Natural killer cell (primary cell): ENCODE results near the gene EXOSC7. TPM values are rescaled to one million over a fixed set of nuclear protein-coding genes. Genes with fewer than 3 reads are reported as not detected.
A peak's percentile ranks its signal among the peaks of the same experiment; 100 is the strongest.

Experiments used
- ATAC-seq, 3 donors: fragments of 150-1000 bp in 2 of 3; fragments of 200-7000 bp in 1 of 3; cut with Tn5 transposase; 1 replicate in 1 of 3; 2 replicates in 2 of 3; pipeline ENCODE4 v1.10.0; 2021; ENCODE audit warnings: mild to moderate bottlenecking in 2 of 3, moderate library complexity in 2 of 3
- DNase-seq, 2 donors: peaks; one replicate each; pipeline versions ENCODE4 v3.0.0 to v3.0.0-alpha.2; 2013 to 2021; ENCODE audit warnings: mixed read lengths in 1 of 2
- H3K27ac ChIP-seq: one replicate; pipeline ENCODE4 v1.5.1; 2013; ENCODE audit warnings: mild to moderate bottlenecking, low read length
- H3K27me3 ChIP-seq: one replicate; pipeline ENCODE4 v1.6.1; 2013; ENCODE audit warnings: low read length; ENCODE audit not compliant: control insufficient read depth, insufficient read depth
- H3K36me3 ChIP-seq: one replicate; pipeline ENCODE4 v1.6.1; 2013; ENCODE audit warnings: low read length; ENCODE audit not compliant: control insufficient read depth, insufficient read depth
- H3K4me1 ChIP-seq: one replicate; pipeline ENCODE4 v1.6.1; 2013; ENCODE audit warnings: low read length; ENCODE audit not compliant: control insufficient read depth, insufficient read depth
- H3K4me3 ChIP-seq: one replicate; pipeline ENCODE4 v1.5.1; 2013; ENCODE audit warnings: low read length
- H3K9me3 ChIP-seq: one replicate; pipeline ENCODE4 v1.6.1; 2013; ENCODE audit warnings: low read length; ENCODE audit not compliant: control insufficient read depth, insufficient read depth
- H3K27ac Mint-ChIP-seq, 2 donors: one replicate each; pipeline ENCODE4 v1.8.0; 2022; ENCODE audit warnings: mild to moderate bottlenecking in 2 of 2, mixed read lengths in 2 of 2, moderate library complexity in 1 of 2
- H3K27me3 Mint-ChIP-seq, 2 donors: one replicate each; pipeline ENCODE4 v1.8.0; 2022; ENCODE audit warnings: low read depth in 2 of 2, mixed read lengths in 2 of 2
- H3K36me3 Mint-ChIP-seq: one replicate; pipeline ENCODE4 v1.8.0; 2022; ENCODE audit warnings: mixed read lengths
- H3K4me1 Mint-ChIP-seq, 2 donors: one replicate each; pipeline ENCODE4 v1.8.0; 2022; ENCODE audit warnings: mixed read lengths in 2 of 2
- H3K4me3 Mint-ChIP-seq: one replicate; pipeline ENCODE4 v1.8.0; 2022; ENCODE audit warnings: mild to moderate bottlenecking, moderate library complexity, mixed read lengths
- H3K9me3 Mint-ChIP-seq, 2 donors: one replicate each; pipeline ENCODE4 v1.8.0; 2022; ENCODE audit warnings: mixed read lengths in 2 of 2
- CTCF ChIP-seq: fragments of 200-600 bp; IDR thresholded peaks from one replicate; pipeline ENCODE4 v1.8.0; 2022; ENCODE audit warnings: antibody characterized with exemption
- WGBS: methylation state at CpG from one replicate; pipeline ENCODE4 v1.1.7; 2013; ENCODE audit warnings: missing lambda C conversion rate; ENCODE audit not compliant: insufficient coverage; 5-methylcytosine and 5-hydroxymethylcytosine counted together
- intact Hi-C: fragments of 100-400 bp; cut with micrococcal nuclease; formaldehyde crosslinking; loops from one replicate; pipeline ENCODE4 v1.14.2; 2022
- total RNA-seq, 4 donors: library from RNA; stranded (reverse); fragments of 120-200 nt in 1 of 4; gene quantifications; one replicate each; pipeline versions ENCODE4 v1.2.3 to v1.2.4, GENCODE V29; 2013 to 2022

Gene EXOSC7
- total RNA-seq: 10 to 100 TPM; 32.8 to 46.6 (median 36.0) TPM
- total RNA-seq (2013): 43.1 TPM

GRCh38 chr3:44976002-44976815 lies at the start of gene EXOSC7, which contains the start of gene ZDHHC3:
Gene EXOSC7 (plus strand): TSS chr3:44976244. CDS start chr3:44976278, 34 bp downstream.
Gene ZDHHC3 (minus strand): TSS chr3:44976174. CDS start chr3:44959436, 16,738 bp downstream.
- Mint-ChIP-seq H3K27ac (peak within 1 kb of the TSS; percentile 93 to 98), H3K27me3 (no peaks in the 10 kb centered on the region), H3K4me1 (peaks cover 61 to 68% of the 10 kb centered on the region in 2 donors), H3K9me3 (no peaks in the 10 kb centered on the region), H3K4me3 (peak within 1 kb of the TSS; percentile 98), H3K36me3 (no peaks in the 10 kb centered on the region)
- Histone ChIP-seq H3K4me3 (peak within 1 kb of the TSS; percentile 97), H3K27me3 (no peaks in the 10 kb centered on the region), H3K4me1 (peaks cover 26% of the 10 kb centered on the region), H3K36me3 (no peaks in the 10 kb centered on the region), H3K9me3 (no peaks in the 10 kb centered on the region), H3K27ac (peak within 1 kb of the TSS; percentile 85)
- peak; percentile 94 to 95 (median 94) for ATAC-seq
- TF ChIP-seq CTCF: no peak
- intact Hi-C loops: loop anchor here (2.0 kb wide), 1 partner anchor 215 kb away; the partner anchor contains the start of genes KIAA1143 and KIF15
- peak; percentile 80 to 96 for DNase-seq
- WGBS: under 1% methylated on average over 82 of the region's 82 CpGs

DNA sequence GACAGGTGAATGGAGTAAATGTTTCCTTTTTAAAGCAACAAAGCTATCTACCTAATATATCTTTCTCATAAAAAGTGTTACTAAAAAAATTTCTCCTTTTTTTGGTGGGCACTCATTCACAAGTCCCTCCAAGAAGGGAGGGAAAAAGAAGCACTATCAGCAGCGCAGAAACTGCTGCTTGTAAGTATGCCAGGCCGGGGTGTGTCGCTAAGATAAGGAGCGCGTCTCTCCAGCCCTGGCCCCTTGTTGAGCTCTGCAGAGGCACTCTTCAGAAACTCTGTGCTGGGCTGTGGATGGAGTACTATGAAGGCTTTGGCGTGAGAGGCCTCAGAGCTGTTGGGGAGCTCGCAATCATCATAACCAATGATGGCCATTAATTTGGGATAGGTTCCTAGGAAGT lies 49.1 kb upstream of the EXOSC7 start:
- Mint-ChIP-seq H3K4me3 (no peak overlapping the region), H3K36me3 (peaks cover 8% of the 10 kb centered on the region), H3K27ac (no peak overlapping the region), H3K9me3 (no peaks in the 10 kb centered on the region), H3K4me1 (no peaks in the 10 kb centered on the region), H3K27me3 (no peaks in the 10 kb centered on the region)
- H3K36me3 ChIP-seq: peaks cover 51% of the 10 kb centered on the region
- H3K27ac ChIP-seq: no peak overlapping the region
- H3K4me1 ChIP-seq: no peaks in the 10 kb centered on the region
- no peaks in the 10 kb centered on the region for H3K9me3 ChIP-seq
- H3K4me3 ChIP-seq: no peak overlapping the region
- ATAC-seq (no peak), DNase-seq (no peak)
- TF ChIP-seq CTCF: no peak
- 95% methylated on average over 7 of the region's 7 CpGs for WGBS
- intact Hi-C loops: no loop called here
- H3K27me3 ChIP-seq: no peaks in the 10 kb centered on the region

DNA sequence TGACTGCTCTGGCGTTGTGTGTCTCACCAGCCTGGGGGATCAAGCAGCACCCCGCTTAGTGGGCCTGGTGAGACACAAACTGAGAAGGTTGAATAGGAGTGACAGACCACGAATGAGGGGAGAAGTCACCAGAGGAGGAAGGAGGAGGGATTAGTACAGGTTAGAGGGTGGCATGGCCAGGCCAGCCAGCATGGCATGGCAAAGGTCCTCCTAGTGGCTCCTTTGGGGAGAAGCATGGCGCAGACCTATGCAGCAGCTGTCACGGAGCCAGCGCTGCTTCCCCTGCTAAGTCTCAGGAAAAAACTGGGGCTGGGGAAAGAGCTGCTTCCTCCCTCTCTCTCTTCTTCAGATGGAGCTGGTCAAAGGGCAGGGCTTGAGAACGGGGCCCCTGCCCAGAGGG lies 48.7 kb upstream of the EXOSC7 start:
- intact Hi-C loops: no loop called here
- DNase-seq: no peak
- Mint-ChIP-seq H3K4me1 (no peaks in the 10 kb centered on the region), H3K4me3 (no peak overlapping the region), H3K27ac (no peak overlapping the region), H3K27me3 (no peaks in the 10 kb centered on the region), H3K36me3 (peaks cover 8% of the 10 kb centered on the region), H3K9me3 (no peaks in the 10 kb centered on the region)
- H3K27me3 ChIP-seq: no peaks in the 10 kb centered on the region
- WGBS: 97% methylated on average over 7 of the region's 7 CpGs
- TF ChIP-seq CTCF: no peak
- H3K9me3 ChIP-seq: no peaks in the 10 kb centered on the region
- H3K4me1 ChIP-seq: no peaks in the 10 kb centered on the region
- no peak for ATAC-seq
- H3K36me3 ChIP-seq: peaks cover 52% of the 10 kb centered on the region
- no peak overlapping the region for H3K4me3 ChIP-seq
- H3K27ac ChIP-seq: no peak overlapping the region
